ENCODE results near the gene RARG.
A peak's percentile ranks its signal among the peaks of the same experiment; 100 is the strongest.
"Not testable (repeated sequence)": the region's sequence is repeated elsewhere in the genome, so short reads cannot be mapped to it uniquely, and the experiment has no call there.

The RARG gene

GRCh38 chr12:53208435-53208834 is 23.6 kb downstream of the RARG start:
- no peak for DNase-seq

- DNase-seq, result peak; percentile 47 to 63 (median 56)
Observed at GRCh38 chr12:53207042-53207441, 25.0 kb downstream of the RARG start, which contains the start of gene ITGB7. Gene ITGB7 (minus strand): TSS chr12:53207251. CDS start chr12:53200443, 6,808 bp downstream.

GRCh38 chr12:53205747-53206419 is 26.1 kb downstream of the RARG start:
- DNase-seq, result peak; percentile 77 to 87 (median 84)

GRCh38 chr12:53204351-53204750 is 27.7 kb downstream of the RARG start:
- peak in 3 of 4 experiments; percentile 41 to 62 (median 59) for DNase-seq

GRCh38 chr12:53202316-53202715 is 29.7 kb downstream of the RARG start:
- not testable (repeated sequence) for DNase-seq

- no peak for DNase-seq
Observed at GRCh38 chr12:53201639-53202038, 30.4 kb downstream of the RARG start.

- no peak for DNase-seq
Observed at GRCh38 chr12:53201177-53201541, 30.9 kb downstream of the RARG start.

GRCh38 chr12:53200458-53201176 is 31.4 kb downstream of the RARG start:
- peak; percentile 60 to 77 (median 66) for DNase-seq

GRCh38 chr12:53200107-53200457 is 31.9 kb downstream of the RARG start:
- DNase-seq, result no peak

GRCh38 chr12:53199700-53200099 is 32.3 kb downstream of the RARG start:
- DNase-seq, result no peak

GRCh38 chr12:53198486-53199110 is 33.4 kb downstream of the RARG start:
- no peak for DNase-seq

- no peak for DNase-seq
Observed at GRCh38 chr12:53197011-53197640, 34.9 kb downstream of the RARG start.

- no peak for DNase-seq
Observed at GRCh38 chr12:53196486-53196885, 35.5 kb downstream of the RARG start.

GRCh38 chr12:53195516-53196420 is 36.2 kb downstream of the RARG start:
- no peak for DNase-seq

- no peak for DNase-seq
Observed at GRCh38 chr12:53194973-53195372, 37.0 kb downstream of the RARG start.

GRCh38 chr12:53193985-53194716 is 37.9 kb downstream of the RARG start:
- no peak for DNase-seq

GRCh38 chr12:53193040-53193439 is 39.0 kb downstream of the RARG start:
- DNase-seq, result no peak

GRCh38 chr12:53192531-53193021 is 39.4 kb downstream of the RARG start:
- no peak for DNase-seq

GRCh38 chr12:53191885-53192530 is 40.0 kb downstream of the RARG start:
- DNase-seq, result no peak

GRCh38 chr12:53191096-53191884 is 40.7 kb downstream of the RARG start:
- DNase-seq, result no peak

Data from suppressor macrophage (primary cell).